GM21360 (cell line): ENCODE results near the gene ERO1A.
A peak's percentile ranks its signal among the peaks of the same experiment; 100 is the strongest.

Source experiments
- ATAC-seq: cut with Tn5 transposase; IDR thresholded peaks from one replicate; pipeline ENCODE4 v1.9.1; 2021; ENCODE audit warnings: mild to moderate bottlenecking, moderate library complexity; ENCODE audit not compliant: unreplicated experiment

Gene ERO1A

DNA sequence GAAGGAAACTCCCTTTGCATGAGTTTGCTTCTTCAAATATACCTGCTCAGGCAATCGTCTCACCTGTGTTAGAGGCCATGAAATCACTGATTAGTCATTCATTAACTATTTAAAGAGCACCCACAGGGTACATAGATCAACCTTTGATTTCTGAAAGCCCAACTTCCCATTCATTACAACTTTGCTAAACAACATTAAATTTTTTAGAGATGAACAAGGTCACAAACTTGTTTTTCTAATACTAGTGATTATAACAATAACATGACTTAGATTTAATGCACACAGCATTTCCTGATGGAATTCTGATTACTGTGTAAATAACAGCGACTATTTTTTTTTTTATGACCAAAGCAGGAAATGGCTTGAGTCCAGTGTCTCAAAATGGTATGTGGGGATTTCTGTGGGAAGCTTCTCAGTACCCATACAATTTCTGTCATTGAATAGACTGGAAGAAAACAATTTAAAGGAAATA, 5.4 kb upstream of the ERO1A start:
- ATAC-seq: no peak

- ATAC-seq: peak; percentile 47
Measured at GRCh38 chr14:52694761-52695480, 437 bp downstream of the ERO1A start.

GRCh38 chr14:52693532-52693931, 1.8 kb downstream of the ERO1A start:
- no peak for ATAC-seq

DNA sequence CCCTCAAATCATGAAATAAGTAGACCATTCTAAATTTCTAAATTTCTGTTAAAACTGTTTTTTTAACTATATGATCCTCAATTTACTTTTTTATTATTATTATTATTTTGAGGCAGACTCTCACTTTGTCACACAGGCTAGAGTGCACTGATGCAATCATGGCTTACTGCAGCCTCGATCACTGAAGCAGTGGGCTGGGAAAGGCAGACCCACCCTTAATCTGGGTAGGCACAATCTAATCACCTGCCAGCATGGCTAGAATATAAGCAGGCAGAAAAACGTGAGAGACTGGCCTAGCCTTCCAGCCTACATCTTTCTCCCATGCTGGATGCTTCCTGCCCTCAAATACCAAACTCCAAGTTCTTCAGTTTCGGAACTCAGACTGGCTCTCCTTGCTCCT, 2.3 kb downstream of the ERO1A start:
- ATAC-seq: no peak

GRCh38 chr14:52692248-52692962, 3.0 kb downstream of the ERO1A start:
- no peak for ATAC-seq

- no peak for ATAC-seq
Measured at GRCh38 chr14:52690983-52691760, 4.2 kb downstream of the ERO1A start.

GRCh38 chr14:52686176-52686575, 9.2 kb downstream of the ERO1A start:
- ATAC-seq: no peak

- no peak for ATAC-seq
Measured at GRCh38 chr14:52683985-52684520, 11.3 kb downstream of the ERO1A start.

GRCh38 chr14:52678591-52678990, 16.8 kb downstream of the ERO1A start:
- no peak for ATAC-seq

DNA sequence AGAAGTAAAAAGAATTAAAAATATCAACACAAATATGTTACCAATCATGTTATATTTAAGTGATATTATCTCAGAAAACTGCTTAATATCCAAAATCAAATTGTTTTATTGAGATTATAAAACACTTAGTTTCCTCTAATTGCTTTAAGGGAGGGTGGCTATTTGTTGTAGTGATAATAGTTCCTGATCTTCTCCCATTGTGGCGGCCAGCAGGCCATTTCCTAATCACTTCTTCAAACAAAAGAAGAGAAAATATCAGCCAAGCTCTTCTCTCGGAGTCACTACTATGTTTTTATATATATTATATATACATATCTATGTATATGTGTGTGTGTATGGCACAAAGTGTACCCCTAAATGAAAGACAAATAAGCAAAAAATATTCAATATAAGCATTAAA, 31.5 kb downstream of the ERO1A start:
- no peak for ATAC-seq

DNA sequence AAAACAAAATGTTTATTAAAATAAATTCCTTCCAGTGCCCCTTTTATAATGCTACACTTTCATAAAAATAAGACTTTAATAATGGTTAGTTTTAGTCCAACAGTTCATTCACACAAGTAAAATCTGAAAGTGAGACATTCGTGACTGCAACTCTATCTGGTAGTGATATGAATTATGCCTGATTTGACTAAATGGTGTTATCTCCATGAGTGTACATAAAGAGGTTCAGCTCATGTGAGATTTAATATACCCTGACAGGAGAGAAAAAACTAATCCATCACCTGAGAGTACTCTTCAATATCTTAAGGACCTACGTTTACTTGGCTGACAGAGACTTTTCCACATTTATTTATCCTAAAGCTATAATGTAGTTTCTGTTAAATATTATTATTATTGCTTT, 34.0 kb downstream of the ERO1A start:
- no peak for ATAC-seq

GRCh38 chr14:52660832-52661231, 34.5 kb downstream of the ERO1A start:
- ATAC-seq: no peak

GRCh38 chr14:52660325-52660724, 35.0 kb downstream of the ERO1A start:
- no peak for ATAC-seq

DNA sequence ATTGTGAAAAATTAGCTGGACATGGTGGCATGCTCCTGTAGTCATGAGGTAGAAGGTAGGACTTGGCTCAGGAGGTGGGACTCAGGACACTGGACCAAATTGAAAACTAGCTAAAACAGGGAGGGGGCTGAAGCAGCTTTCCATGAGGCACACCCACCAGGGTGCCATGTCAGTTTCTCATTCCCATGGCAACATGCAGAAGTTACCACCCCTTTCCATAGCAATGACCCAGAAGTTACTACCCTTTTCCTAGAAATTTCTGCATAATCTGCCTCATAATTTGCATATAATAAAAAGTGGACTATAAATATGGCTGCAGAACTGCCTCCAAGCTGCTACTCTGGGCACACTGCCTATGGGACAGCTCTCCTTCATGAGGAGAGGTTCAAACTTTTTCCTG, 38.5 kb downstream of the ERO1A start:
- no peak for ATAC-seq

GRCh38 chr14:52650774-52651173, 44.6 kb downstream of the ERO1A start:
- no peak for ATAC-seq

GRCh38 chr14:52649511-52649910, 45.8 kb downstream of the ERO1A start:
- no peak for ATAC-seq

- no peak for ATAC-seq
Measured at GRCh38 chr14:52641745-52642144, 53.6 kb downstream of the ERO1A start.

DNA sequence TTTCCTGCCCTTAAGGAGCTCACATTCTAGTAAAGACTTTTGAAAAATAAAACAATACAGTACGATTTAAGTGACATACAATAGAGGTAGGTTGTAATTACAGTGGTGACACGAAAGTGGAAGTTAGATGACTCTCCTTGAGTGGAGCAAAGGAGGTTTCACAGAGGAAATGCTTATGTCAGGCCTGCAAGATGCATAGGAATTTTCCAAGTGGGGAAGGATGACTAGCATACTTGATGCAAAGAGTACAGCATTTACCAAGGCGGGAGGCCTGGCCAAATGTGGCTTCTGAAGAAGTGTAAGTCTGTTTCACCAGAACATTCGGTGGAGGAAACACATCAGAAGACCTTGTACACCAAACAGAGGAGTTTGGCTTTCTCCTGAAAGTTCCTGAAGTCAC, 55.2 kb downstream of the ERO1A start:
- no peak for ATAC-seq

GRCh38 chr14:52619687-52620086, 75.7 kb downstream of the ERO1A start:
- ATAC-seq: no peak

GRCh38 chr14:52618602-52619001, 76.8 kb downstream of the ERO1A start:
- no peak for ATAC-seq

DNA sequence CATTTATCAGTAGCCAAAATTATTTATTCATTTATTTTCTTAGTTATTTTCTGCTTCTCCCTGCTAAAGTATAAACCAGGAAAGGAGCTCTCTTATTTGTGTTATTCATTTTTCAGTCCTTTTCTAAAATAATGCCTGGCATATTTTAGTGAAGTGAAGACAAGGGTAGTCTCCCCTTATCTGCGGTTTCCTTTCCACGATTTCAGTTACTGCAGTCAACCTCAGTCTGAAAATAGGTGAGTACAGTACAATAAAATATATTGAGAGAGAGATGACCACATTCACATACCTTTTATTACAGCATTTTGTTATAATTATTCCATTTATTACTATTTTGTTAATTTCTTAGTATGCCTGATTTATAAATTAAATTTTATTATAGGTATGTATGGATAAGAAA, 85.2 kb downstream of the ERO1A start:
- ATAC-seq: no peak
